HG03442 (cell line): ENCODE measurements around the gene TRIM74.
"Not testable (repeated sequence)": the region's sequence is repeated elsewhere in the genome, so short reads cannot be mapped to it uniquely, and the experiment has no call there.

ENCODE experiments used
- ATAC-seq: cut with Tn5 transposase; IDR thresholded peaks from one replicate; pipeline ENCODE4 v1.9.1; 2021; ENCODE audit warnings: mild to moderate bottlenecking, moderate library complexity; ENCODE audit not compliant: unreplicated experiment

The TRIM74 gene

DNA sequence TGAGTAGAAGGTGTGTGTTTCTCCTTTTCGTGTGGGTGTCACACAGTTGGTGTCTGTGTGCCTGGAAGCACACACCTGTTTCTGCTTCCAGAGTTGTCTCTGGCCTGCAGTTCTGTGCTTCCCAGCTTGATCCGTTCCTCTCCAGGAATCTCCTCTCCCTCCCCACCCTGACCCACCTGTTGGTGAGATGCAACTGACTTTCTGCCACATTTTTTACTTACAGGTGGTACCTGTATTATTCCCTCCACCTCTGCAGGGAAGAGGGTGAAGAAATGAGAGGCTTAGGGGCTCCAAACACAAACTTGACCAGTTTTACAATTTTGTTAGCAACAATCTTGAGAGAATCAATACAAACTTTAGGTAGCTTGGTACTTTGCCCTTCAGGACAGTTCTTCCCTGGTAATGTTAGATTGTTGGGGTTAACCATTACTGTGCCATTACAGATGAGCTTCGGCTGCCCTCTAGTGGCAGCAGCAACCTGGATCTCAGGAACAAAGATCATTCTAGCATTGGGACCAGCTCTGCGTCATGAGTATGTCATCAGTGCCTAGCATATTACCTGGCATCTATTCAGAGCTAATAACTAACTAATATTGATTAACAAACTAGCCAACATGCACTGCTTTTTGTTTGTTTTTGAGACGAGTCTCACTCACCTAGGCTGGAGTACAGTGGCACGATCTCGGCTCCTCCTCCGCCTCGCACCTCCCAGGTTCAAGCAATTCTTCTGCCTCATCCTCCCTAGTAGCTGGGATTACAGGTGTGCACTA is 54.3 kb downstream of the TRIM74 start:
- ATAC-seq: peak; percentile 79

DNA sequence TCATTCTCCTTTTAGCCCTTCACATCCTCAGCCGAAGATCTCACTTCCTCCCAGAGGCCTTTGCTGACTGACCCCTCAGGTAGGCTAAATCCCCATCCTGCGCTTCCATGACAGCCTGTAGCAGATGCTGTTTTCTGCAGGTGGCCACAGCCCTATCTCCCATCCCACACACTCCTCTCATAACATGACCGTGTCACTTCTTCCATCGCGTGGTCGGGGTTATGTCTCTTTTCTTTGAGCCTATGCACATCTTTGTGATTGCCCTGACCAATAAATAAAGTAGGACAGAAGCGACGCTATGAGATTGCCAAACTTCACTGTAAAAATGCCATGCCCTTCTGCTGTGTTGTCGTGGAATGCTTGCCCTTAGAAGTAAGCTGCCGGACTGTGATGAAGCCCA is 55.5 kb downstream of the TRIM74 start:
- ATAC-seq: not testable (repeated sequence)

DNA sequence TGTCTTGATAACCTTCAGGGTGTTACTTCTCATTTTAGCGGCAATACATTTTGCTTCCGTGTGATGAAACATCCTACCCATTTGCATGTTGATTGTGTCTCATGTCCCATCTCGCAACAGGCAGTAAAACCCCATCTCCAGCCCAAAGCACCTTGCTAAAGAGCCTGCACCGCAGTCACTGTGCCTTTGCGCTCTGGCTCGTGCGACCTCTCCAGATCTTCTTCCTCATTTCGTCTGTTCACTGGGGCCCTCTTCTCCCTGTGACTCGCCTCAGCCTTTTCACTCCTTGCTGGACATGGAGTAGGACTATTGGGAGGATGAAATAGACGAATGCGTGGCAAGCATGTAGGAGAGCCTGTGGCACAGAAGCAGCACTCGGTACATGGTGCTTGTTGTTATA is 57.9 kb downstream of the TRIM74 start:
- ATAC-seq: not testable (repeated sequence)
